Kidney epithelial cell (primary cell): ENCODE measurements around the gene ARL15. TPM values are rescaled to one million over a fixed set of nuclear protein-coding genes. Genes with fewer than 3 reads are reported as not detected.

Experiments
- DNase-seq: peaks from one replicate; pipeline ENCODE4 v3.0.0-alpha.2; 2010; ENCODE audit warnings: low read depth
- H3K27me3 ChIP-seq: 2 replicates; pipeline ENCODE4 v1.6.0; 2011; ENCODE audit warnings: low read length; ENCODE audit not compliant: control insufficient read depth, insufficient read depth
- H3K36me3 ChIP-seq: 2 replicates; pipeline ENCODE4 v1.5.1; 2011; ENCODE audit warnings: low read length; ENCODE audit not compliant: control insufficient read depth, insufficient read depth
- H3K4me3 ChIP-seq: 2 replicates; pipeline ENCODE4 v1.5.1; 2011; ENCODE audit warnings: low read depth, mild to moderate bottlenecking, control low read depth, low read length
- CTCF ChIP-seq: IDR thresholded peaks from 2 replicates; pipeline ENCODE4 v1.5.1; 2011; ENCODE audit warnings: mild to moderate bottlenecking, moderate library complexity, low read length, control low read depth, inconsistent platforms; ENCODE audit not compliant: insufficient read depth, poor library complexity, severe bottlenecking
- total RNA-seq: library from RNA; depleted of rRNA; stranded (reverse); fragments of >200 nt; gene quantifications from 2 replicates; pipeline ENCODE4 v1.2.3, GENCODE V29; 2015

Gene ARL15
- total RNA-seq, 1 donor from 2014 or later: 9.7 TPM

GRCh38 chr5:53974021-53974420, 336.4 kb downstream of the ARL15 start:
- Histone ChIP-seq H3K27me3 (no peaks in the 10 kb centered on the region), H3K36me3 (no peaks in the 10 kb centered on the region), H3K4me3 (no peak overlapping the region)
- DNase-seq: no peak
- TF ChIP-seq CTCF: no peak

GRCh38 chr5:53972314-53972713, 338.1 kb downstream of the ARL15 start:
- no peak overlapping the region for H3K4me3 ChIP-seq
- no peak for TF ChIP-seq CTCF
- no peaks in the 10 kb centered on the region for H3K36me3 ChIP-seq
- no peak for DNase-seq
- H3K27me3 ChIP-seq: no peaks in the 10 kb centered on the region

GRCh38 chr5:53971551-53971950, 338.8 kb downstream of the ARL15 start:
- no peak overlapping the region for H3K4me3 ChIP-seq
- no peaks in the 10 kb centered on the region for H3K36me3 ChIP-seq
- no peaks in the 10 kb centered on the region for H3K27me3 ChIP-seq
- TF ChIP-seq CTCF: no peak
- no peak for DNase-seq

GRCh38 chr5:53971131-53971530, 339.2 kb downstream of the ARL15 start:
- no peak overlapping the region for H3K4me3 ChIP-seq
- TF ChIP-seq CTCF: no peak
- H3K27me3 ChIP-seq: no peaks in the 10 kb centered on the region
- H3K36me3 ChIP-seq: no peaks in the 10 kb centered on the region
- DNase-seq: no peak

GRCh38 chr5:53970475-53970874, 339.9 kb downstream of the ARL15 start:
- Histone ChIP-seq H3K36me3 (no peaks in the 10 kb centered on the region), H3K27me3 (no peaks in the 10 kb centered on the region), H3K4me3 (no peak overlapping the region)
- no peak for DNase-seq
- TF ChIP-seq CTCF: no peak

- no peak for DNase-seq
- H3K36me3 ChIP-seq: no peaks in the 10 kb centered on the region
- H3K4me3 ChIP-seq: no peak overlapping the region
- TF ChIP-seq CTCF: no peak
- no peaks in the 10 kb centered on the region for H3K27me3 ChIP-seq
These were observed 341.1 kb downstream of the ARL15 start for GRCh38 chr5:53969176-53969730.
